ENCODE data around the gene GNB4.

DNA sequence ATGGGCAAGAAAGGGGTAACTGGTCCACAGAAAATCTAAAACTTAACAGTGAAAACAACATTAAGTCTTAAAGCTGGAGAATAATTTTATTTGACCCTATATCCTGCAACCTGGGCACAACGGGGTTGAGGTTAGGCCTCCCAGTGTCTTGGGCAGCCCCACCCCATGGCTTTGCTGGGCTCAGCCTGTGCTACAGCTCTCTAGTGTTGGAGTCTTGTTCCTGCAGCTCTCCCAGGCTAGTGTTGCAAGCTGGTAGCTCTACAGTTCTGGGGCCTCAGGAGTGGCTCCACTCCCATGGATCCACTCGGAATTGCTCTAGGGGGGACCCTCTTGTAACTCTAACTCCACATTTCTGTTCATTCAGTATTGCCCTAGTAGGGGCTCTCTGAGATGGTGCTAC, 24.9 kb upstream of the GNB4 start:
- no peak for TF ChIP-seq CTCF (IDR thresholded peaks at IDR 0.05 in 8 of 11, conservative IDR thresholded peaks at IDR 0.05 in 3 of 11)
- no peak for TF ChIP-seq POLR2A (IDR thresholded peaks at IDR 0.05)
